ENCODE results near the gene FUT2.

FUT2 gene

GRCh38 chr19:48726556-48726955 is 30.8 kb downstream of the FUT2 start:
- no peak for DNase-seq (ENCODE audit: low spot score)

- DNase-seq (ENCODE audit: low spot score), result no peak
Measured at GRCh38 chr19:48728911-48729664, 33.3 kb downstream of the FUT2 start.

- DNase-seq (ENCODE audit: low spot score), result no peak
Measured at GRCh38 chr19:48731452-48731851, 35.7 kb downstream of the FUT2 start.

- DNase-seq (ENCODE audit: low spot score), result no peak
Measured at GRCh38 chr19:48734625-48735024, 38.9 kb downstream of the FUT2 start.

- no peak for DNase-seq (ENCODE audit: low spot score)
Measured at GRCh38 chr19:48735031-48735615, 39.4 kb downstream of the FUT2 start.

GRCh38 chr19:48737360-48737998 is 41.7 kb downstream of the FUT2 start:
- no peak for DNase-seq (ENCODE audit: low spot score)

- DNase-seq (ENCODE audit: low spot score), result peak; percentile 92
Measured at GRCh38 chr19:48738557-48739403, 43.0 kb downstream of the FUT2 start.

- no peak for DNase-seq (ENCODE audit: low spot score)
Measured at GRCh38 chr19:48739404-48740163, 43.8 kb downstream of the FUT2 start.

GRCh38 chr19:48740164-48740972 is 44.6 kb downstream of the FUT2 start, which contains the start of gene RASIP1:
Gene RASIP1 (minus strand): TSS chr19:48740610. CDS start chr19:48740282, 328 bp downstream.
- no peak for DNase-seq (ENCODE audit: low spot score)

GRCh38 chr19:48741129-48741999 is 45.6 kb downstream of the FUT2 start:
- peak; percentile 50 for DNase-seq (ENCODE audit: low spot score)

- no peak for DNase-seq (ENCODE audit: low spot score)
Measured at GRCh38 chr19:48742096-48742495, 46.3 kb downstream of the FUT2 start.

- DNase-seq (ENCODE audit: low spot score), result peak; percentile 79
Measured at GRCh38 chr19:48745208-48745995, 49.6 kb downstream of the FUT2 start.

- DNase-seq (ENCODE audit: low spot score), result no peak
Measured at GRCh38 chr19:48746110-48746509, 50.3 kb downstream of the FUT2 start.

- peak; percentile 87 for DNase-seq (ENCODE audit: low spot score)
Measured at GRCh38 chr19:48746738-48747575, 51.2 kb downstream of the FUT2 start, which contains the start of gene IZUMO1. Gene IZUMO1 (minus strand): TSS chr19:48746909. CDS start chr19:48745859, 1,050 bp downstream.

GRCh38 chr19:48749571-48750198 is 53.9 kb downstream of the FUT2 start:
- no peak for DNase-seq (ENCODE audit: low spot score)

- DNase-seq (ENCODE audit: low spot score), result no peak
Measured at GRCh38 chr19:48750351-48750750, 54.6 kb downstream of the FUT2 start.
